EL (cell line): ENCODE results near the gene TPGS2.
"Not testable (repeated sequence)": the region's sequence is repeated elsewhere in the genome, so short reads cannot be mapped to it uniquely, and the experiment has no call there.

ENCODE experiments used
- DNase-seq: peaks from one replicate; pipeline ENCODE4 v3.0.0-alpha.2; 2016

The TPGS2 gene

DNA sequence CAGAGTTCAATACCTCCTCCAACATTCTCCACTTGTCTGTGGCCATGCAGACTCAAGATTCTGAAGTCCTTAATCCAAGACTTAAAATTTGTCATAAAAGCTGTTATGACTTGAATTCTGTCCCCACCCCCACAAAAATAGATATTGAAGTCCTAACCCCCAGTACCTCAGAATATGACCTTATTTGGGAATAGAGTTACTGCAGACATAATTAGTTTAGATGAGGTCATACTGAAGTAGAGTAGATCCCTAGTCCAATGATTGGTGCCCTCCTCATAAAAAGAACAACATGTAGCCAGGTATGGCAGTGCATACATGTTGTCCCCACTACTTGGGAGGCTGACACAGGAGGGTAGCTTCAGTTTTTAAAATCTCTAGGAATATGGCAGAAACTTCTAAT lies 9.2 kb downstream of the TPGS2 start:
- DNase-seq: no peak

DNA sequence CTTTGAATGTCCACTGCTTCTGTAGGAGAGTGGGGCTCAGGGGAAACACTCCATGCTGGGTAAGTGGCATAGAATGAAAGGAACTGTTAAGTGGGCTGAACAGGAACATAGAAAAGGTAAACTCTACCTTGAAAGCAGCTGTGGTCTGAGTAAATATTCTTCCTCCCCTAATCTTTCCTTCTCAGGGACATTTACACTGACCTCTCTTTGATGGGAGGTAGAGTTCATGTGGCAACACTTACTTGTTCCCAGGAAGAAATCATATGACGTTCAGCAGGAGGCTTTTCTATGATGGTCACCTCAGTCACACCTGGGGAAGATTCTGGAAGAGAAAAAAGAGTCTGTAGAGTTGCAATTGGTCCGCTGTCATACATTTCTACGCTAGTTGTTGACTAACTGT lies 10.2 kb downstream of the TPGS2 start:
- no peak for DNase-seq

DNA sequence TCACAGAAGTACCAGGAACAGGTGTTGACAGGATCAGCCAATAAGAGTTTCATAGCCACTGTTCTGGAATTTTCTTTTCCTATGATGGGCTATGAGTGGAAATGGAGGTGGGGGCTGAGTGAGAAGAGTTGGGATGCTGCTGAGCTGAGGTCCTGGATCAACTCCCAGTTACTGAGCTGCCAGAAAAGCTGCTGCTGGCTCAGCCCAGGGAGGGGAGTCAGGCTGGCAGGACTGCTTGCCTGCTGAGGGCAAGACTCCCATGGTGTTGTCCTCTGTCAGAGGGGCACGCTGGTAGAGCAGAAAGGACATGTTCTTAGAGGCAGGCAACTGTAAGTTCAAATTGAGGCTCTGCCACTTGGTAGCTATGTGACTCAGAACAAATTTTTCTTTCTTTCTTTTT lies 11.8 kb downstream of the TPGS2 start:
- DNase-seq: no peak

DNA sequence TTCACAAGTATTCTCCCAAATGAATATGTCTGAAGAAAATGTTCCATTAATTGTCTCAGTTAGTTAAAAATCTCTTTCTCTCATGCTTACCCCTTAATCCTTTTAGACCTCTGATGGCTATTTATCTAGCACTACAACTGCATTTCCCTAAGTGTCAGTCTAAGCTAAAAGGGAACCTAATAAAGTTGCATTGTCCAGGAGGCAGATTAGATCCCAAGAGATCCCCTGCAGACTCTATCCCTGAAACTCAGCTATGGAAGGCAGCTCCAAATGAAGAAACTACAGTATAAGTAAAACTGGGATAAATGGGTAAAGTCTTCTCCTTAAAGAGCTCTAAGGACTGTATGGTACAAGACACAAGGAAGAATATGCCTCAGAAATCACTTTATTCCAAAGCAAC lies 12.7 kb downstream of the TPGS2 start:
- DNase-seq: not testable (repeated sequence)

DNA sequence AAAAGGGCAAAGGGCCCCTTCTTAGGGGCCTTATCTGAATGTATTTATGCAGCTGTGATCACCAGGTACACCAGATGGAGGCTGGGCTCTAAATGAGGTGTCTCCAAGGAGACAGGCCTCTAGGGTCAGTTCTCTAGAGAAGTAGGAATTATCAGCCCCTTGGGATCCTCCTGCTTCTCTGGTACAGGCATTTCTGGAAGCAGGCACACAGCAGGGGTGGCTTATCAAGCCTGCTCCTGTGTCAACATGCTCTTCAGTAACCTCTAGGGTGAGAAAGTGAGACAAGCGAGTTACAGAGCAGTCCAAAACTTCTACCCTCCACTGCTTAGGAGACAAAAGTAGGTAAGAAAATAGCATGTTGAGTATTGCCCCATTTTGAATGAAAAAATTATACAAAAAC lies 13.8 kb downstream of the TPGS2 start:
- no peak for DNase-seq

DNA sequence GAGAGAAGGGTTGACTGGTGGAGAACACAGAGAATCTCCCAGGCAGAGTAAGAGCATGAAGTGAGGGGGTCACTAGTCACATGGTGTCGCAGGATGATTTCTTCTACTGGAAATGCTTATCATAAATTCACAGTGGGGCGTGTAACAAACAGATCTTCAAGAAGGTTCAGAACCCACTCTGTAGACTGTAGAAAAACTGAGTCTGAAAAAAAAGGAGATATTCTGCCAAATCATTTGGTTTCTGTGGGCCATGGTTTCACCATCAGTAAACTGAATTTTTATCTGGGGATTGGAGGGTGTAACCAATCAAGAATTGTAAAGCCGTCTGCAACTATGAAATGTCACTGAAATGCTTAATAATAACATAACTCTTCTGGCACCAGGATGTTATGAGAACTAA lies 15.0 kb downstream of the TPGS2 start:
- no peak for DNase-seq

DNA sequence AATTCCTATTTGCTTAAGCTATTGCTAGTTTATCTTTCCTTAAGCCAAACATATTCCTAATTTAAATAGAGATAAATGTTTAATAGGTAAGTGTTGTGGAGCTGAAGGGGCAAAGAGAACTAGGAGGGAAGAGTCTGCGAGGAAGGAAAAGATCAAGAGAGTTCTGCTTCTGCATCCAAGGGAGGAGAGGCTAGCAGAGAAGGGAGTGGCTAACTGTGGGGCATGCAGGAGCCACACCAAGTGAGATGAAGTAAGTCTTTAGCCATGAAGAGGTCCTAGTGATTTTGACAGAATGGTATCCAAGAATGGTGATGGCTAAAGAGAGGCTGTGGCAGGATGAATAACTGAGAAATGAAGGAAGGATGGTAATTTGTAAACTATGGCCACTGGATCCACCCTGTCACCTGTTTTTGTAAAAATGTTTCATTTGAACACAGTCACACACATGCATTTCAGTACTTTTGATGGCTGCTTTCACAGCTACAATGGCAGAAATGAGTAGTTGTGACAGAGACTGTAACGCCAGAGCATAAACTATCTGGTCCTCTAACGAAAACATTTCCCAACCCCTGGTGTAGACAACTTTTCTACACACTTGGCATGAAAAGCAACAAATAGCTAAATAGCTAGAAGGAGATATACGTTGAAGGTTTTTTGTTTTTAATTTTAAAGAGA lies 15.6 kb downstream of the TPGS2 start:
- DNase-seq: no peak

DNA sequence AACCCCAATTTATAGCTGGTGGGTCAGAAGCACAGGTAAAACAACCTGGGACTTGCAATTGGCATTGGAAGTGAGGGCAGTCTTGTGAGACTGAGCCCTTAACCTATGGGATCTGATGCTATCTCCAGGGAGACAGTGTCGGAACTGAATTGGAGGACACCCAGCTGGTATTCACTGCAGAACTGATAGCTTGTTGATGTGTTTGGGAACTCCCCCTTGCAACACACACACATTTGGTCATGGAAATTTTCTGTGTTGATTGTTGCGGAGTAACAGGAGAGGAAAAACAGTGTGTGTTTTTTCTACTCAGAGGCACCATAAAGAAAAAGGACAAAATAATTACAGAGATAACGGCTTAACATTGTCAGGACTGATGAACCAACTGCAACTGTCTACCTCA lies 16.1 kb downstream of the TPGS2 start:
- DNase-seq: no peak

DNA sequence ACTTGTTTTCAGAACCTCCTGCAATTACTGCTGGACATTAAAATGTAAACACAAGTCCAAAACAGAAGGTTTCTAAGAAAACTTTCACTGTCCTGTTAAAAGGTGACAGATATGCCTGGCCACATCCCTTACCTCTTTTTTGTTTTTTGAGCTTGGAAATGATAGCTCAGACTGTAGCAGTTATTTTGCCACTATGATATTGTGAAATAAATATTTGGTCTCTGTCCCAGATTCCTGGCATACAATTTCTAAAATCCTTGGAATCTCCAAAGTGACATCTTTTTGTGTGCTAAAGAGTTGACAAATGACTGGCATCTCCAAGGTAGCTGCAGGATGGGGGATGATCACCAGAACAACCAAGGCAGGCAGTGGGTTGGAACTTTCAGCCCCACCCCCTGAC lies 16.8 kb downstream of the TPGS2 start:
- no peak for DNase-seq

DNA sequence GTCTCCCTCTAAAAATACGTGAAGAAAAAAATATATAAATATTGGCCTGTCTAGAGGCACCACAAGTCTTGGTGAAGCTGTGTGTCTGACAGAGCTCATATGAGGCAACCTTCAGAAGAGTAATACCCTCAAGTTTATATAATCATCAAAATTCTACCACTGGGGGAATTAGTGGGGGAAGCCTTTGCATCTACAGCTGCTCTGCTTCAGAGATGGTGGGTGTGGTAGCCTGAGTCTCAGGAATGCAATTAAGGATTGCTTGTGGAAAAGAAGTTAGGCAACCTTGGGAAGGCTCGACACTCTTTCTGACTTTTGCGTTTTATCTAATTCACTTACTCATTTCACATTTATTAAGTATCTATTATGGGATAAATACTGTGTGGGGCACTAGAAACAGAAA lies 17.4 kb downstream of the TPGS2 start:
- peak; percentile 17 for DNase-seq

DNA sequence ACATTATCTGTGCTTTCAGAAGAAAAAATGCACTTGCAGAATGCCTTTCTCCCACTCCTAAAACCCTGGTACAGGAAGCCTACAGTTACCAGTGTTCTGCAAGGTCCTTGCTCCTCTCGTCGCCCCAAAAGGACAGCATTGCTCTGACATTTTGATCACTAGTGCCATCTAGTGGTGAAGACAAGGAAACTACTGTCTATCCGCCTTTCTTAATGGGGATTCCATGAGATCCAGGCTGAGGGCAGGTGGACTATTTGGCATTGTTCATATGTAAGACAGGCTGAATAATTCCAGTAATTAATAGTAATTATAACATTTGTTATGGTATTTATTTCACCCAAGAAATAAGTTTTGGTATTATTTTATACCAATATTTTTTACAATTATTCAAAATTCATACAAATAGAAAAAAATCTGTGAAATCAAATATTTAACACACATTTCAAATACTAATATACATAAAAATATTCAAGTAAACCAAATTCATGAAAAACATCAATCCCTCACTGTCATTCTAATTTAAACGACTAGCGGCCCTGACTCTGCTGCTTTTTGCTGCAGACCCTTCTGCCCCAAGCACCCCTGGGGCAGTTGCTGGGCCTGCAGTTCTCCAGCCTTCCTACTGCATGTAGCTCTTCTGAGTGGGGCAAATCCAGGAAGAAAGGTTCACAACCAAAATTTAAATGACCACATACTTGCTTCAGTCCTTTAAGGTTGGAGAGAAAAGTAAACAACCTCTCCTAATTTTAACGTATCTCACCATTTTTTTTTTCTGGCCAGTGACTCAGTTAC lies 19.0 kb downstream of the TPGS2 start:
- peak; percentile 77 for DNase-seq

DNA sequence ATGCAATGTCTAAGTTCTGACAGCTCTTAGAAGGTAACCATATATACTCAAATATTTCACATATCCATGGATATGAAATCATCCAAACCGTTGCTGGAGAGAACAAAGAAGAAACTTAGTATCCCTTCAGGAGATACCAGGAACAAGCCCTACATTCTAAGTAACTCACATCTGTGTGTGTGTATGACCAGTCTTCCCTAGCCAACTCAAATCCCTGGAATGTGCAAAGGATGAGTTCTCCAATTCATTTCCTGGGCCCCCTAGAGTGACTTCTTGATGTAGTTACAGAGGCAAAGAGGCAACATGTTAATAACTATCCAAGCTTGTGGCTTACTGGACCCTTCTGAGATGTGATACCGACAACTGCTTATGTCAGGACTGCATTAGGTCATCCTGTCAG lies 20.1 kb downstream of the TPGS2 start:
- peak; percentile 87 for DNase-seq

DNA sequence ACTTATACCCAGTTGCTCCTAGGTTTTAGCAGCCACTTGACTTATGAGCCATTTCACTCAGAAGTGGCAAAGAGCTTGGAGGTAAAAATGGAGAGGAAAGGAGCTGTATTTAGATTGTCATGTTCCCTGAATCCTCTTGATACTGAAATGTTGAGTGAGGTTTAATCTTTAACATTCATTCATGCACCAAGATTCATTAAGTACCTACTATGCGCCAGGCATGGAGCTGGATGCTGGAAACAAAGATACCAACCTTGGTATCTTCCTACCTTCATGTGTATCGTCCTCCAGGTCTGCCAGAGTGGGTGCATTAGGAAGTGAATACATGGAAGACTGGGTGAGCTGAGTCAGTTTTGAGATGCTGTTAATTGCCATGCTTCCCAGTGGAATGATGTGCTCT lies 23.7 kb downstream of the TPGS2 start:
- DNase-seq: no peak

DNA sequence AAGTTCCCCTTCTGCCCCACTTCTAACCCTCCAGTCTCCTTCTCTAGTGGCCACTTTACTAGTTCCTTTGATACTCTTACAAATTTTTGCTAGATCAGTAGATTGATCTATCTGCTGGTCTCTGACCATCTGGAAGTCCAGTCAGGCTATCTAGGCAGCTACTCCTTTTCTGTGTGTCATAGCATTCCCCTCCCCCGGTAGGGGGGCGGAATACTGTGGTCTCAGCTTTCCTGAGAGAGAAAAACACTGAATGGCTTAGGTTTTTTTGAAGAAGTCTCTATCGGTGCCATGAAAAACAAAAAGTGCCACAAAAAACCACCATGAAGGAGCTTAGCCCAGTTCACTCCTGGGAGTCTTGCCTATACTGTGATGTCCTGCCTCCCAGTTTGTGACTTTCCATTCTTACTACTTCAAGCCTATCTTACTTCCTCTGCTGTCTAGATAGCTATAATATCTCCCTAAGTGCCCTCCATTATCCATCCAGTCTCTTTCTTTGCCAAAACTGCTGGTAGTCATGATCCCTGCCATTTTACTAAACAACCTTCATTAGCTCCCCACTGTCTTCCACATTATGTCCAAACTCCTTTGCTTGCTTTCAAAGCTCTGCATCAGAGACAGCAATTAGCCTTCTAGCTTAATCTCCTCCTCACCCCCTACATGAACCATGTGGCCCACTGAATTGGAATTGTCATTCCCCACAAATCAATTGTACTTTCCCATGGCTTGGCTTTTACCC lies 29.9 kb downstream of the TPGS2 start:
- DNase-seq: no peak

DNA sequence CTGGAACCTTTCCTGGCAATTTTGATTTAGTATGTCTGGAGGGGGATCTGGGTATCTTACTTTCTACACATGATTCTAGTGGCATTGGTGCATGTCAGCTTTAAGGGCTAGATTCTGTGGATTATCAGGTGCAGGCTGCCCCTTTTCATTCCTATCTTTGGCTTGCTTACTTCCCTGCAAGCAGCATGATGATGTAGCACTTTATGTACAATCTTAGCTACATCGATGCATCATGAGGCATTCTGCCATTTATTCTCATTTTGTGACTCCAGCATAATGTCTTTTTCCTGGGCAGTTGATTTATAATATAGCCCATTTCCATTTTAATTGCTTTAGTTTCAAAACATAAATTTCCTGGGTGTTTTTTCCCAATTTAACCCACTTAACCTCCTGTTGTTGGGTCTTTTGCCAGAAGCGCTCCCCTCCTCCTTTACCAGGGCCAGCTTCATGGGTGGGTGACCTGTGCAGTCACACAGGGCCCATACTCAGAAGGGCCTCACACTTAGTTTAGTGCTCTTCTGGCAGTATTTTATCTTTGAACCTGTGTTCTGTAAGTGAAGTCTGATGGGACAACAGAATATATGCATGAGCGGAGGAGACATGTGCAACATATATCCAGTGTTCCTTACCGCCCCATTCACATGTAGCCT lies 36.0 kb downstream of the TPGS2 start:
- DNase-seq: no peak

DNA sequence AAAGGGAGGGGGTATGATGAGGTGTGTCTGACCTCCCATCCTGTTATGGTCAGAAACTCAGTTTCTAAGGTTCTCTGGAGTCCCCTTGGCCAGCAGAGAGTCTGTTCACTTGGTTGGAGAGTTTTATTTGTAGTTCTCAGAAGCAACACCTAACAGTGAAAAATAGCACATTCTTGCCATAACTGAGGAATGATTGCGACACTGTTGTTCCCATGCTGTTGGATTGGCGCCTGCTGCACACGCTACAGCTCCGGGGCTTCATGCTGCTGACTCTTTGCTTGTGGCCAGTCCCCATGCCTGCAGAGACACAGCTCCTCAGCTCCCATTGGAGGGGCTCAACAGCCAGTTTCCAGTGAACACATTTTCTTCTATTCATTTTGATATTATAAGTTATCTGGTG lies 42.1 kb downstream of the TPGS2 start:
- peak; percentile 83 for DNase-seq

DNA sequence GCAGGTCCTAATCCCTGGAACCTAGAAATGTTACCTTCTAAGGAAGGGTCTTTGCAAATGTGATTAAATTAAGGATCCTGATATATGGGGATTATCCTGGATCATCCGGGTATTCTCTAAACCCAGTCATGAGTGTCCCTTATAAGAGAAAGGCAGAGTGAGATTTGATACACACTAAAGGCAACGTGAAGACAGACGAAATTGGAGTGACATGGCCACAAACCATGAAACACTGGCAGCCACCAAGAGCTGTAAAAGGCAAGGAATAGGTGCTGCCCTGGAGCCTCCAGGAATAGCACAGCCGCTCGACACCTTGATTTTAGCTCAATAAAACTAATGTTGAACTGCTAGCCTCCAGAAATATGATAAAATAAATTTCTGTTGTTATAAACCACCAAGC lies 45.0 kb downstream of the TPGS2 start:
- DNase-seq: no peak

DNA sequence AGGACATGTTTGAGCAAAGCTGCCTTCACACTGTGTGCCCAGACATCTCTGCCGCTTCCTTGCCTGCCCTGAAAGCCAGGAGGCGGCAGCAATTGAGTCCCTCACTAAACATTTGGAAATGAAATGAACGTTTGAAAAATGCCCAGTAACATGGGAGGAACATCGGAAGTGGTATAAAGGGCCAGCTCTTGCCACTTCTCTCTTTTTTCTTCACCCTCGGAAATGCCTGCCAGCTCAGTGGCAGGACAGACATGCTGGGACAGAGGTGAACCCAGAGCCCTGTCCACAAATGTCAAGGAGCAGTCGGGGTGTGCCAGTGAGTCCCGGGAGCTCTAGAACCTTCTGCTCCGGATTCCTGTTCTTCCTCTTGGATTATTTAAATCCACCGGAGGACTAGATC lies 46.1 kb downstream of the TPGS2 start:
- no peak for DNase-seq

DNA sequence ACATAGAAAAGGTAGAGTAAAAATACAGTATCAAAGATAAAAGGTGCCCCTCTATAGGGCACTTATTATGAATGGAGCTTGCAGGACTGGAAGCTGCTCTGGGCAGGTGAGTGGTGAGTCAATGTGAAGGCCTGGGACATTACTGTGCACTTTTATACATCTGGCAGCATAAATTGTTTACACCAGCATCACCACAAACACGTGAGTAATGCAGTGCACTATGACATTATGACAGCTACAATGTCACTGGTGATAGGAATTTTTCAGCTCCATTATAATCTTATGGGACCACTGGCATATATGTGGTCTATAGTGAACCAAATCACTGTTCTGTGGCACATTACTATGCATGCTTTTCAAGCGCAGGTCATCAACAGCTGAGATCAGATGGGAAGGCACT lies 48.1 kb downstream of the TPGS2 start:
- peak; percentile 45 for DNase-seq

DNA sequence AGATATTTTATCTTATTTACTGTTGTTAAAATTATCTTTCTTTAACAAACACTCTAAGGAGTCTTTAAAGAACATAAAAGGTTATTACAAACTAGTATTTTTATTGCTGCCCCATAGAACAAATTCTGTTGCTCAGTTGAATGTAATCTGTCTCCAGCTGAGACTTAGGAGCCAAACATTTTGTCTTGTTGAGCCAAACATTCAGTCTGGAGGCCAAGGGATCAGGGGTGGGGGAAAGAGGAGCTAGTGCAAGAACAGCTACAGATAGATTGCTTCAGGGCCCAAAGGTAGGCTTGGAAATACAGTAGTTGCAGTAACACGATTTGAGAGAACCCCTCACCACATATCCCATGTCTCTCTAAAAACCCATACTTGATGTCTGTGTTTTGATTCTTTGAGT lies 51.2 kb downstream of the TPGS2 start:
- DNase-seq: no peak

DNA sequence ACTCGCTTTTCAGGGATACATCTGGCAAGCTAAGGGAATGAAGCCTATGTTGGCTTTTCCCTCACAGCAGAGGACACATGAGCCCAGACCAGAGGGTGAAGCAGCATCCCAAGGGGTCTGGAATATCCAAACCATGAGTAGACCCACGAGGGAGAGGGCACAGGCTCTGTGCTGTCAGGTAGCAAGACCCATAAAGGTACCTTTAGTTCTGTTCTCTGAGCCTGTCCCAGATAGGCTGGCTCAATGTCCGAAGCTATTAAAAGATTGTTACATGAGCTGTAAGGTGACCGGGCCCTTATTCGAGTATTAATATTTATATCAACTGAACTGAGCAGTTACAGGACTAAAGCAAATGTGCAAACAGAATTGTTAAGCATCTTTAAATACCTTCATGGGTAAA lies 52.2 kb downstream of the TPGS2 start:
- DNase-seq: no peak

DNA sequence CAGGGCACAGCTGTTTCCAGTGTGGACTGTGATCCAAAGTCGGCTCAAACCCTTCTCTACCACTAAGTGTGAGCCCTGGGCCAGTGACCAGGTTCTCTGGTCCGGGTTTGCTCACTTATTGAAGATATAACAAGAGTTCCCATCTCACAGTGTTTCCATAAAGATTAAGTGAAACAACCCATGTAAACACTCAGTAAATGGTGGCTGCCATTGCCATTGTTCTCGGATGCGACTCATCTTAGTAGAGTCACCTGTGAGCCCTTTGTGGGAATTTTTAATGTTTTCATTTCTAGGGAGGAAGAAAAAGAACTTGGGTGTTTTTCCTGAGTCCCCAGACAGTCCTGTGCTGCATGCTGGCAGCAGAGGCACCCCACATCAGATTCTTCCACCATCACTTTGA lies 53.4 kb downstream of the TPGS2 start:
- DNase-seq: no peak

DNA sequence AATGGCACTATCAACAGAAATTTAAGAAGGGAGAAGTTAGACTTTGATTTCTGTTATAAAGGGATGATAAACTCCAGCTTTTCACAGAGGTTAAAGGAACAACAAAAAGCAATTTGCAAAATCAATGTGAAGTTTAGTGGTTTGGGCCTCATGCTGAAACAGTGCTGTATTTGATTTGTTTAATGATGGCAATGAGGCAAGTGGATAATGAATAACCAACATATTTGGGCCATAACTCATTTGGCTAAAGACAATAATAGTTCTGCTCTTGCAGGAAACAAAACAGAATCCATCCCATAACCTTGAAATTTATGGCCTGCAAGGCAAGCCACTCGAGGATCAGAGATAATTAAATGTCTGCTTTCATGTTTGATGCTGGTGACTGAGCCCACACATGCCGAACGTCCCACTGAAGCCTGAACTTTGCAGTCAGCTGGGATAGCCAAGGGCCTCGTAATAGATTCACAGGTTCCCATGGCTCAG lies 56.5 kb downstream of the TPGS2 start:
- DNase-seq: peak; percentile 44
